ENCODE results near the gene MACF1. TPM values are rescaled to one million over a fixed set of nuclear protein-coding genes. Genes with fewer than 3 reads are reported as not detected.

The MACF1 gene
- total RNA-seq, 1 experiment from 2014 or later = 265 TPM

DNA sequence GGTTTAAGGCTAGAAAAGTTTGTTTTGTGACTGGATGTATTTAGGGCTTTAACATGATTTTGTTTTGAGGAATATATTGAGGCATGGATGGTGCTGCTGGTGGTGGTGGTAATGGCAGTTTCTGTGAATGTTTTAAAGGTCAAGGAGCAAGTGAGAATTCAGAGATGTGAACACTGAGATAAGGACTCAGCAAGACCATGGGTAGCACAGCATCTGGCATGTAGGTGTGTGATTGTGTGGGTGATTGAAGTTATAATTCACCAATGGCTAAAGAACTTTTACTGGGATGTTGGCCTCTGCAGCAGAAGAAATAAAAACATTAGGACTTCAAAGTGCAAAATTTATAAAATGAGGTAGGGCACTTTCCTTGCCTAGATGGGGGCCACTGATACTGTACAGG lies 65.9 kb downstream of the MACF1 start:
- CTCF ChIA-PET = no interaction called here

DNA sequence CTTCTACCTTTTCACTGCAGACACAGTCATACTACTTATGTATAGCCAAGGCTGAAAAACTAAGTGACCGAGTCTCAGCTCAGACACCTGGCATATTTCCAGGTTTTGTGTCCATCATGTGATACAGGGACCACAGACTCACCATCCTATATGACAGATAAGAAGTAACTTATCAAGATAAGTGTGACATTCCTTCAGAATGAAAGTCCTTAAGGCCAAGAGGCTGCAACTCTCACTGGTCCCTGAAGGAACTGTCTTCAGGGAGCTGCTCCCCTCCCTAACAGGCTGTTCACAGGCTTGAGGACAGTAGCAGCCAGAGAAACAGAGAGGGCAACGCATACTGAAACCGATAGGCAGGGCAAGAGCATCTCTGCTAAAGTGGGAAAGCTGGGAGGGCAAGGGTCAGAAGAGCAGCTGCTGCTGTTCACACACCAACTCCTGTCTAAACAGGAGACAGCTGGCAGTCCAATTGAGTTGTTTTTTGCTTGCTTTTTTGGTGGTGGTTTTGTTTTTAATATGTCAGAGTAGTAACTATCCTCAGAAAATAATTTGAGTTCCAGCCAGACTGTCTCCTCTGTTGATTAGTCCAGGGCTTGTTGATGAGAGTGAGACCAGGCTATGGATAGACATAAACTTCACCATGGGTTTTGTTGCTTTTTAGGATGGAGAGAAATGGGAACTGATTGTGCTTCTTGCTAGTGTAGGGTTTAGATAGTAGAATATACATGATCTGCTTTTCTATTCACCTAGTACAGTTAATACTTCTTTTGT lies 67.7 kb downstream of the MACF1 start:
- H3K9me3 ChIP-seq (ENCODE audit: low read depth, low read length, poor library complexity, severe bottlenecking) = no peaks in the 10 kb centered on the region
- no peak for DNase-seq (ENCODE audit: low spot score)
- intact Hi-C loops (cut with micrococcal nuclease; ENCODE audit: unreplicated experiment) = no loop called here
- H3K4me3 ChIP-seq (ENCODE audit: low read depth, low read length, poor library complexity, severe bottlenecking) = no peak overlapping the region
- no peaks in the 10 kb centered on the region for H3K36me3 ChIP-seq (ENCODE audit: insufficient read depth, low read length, poor library complexity, severe bottlenecking)
- no peaks in the 10 kb centered on the region for H3K27me3 ChIP-seq (replicated peaks; ENCODE audit: insufficient read depth, low read depth, low read length, poor library complexity)
- no peak for TF ChIP-seq EZH2 (IDR thresholded peaks at IDR 0.05; ENCODE audit: borderline replicate concordance, low read depth, low read length, poor library complexity, severe bottlenecking)
- TF ChIP-seq, protein P1, sequence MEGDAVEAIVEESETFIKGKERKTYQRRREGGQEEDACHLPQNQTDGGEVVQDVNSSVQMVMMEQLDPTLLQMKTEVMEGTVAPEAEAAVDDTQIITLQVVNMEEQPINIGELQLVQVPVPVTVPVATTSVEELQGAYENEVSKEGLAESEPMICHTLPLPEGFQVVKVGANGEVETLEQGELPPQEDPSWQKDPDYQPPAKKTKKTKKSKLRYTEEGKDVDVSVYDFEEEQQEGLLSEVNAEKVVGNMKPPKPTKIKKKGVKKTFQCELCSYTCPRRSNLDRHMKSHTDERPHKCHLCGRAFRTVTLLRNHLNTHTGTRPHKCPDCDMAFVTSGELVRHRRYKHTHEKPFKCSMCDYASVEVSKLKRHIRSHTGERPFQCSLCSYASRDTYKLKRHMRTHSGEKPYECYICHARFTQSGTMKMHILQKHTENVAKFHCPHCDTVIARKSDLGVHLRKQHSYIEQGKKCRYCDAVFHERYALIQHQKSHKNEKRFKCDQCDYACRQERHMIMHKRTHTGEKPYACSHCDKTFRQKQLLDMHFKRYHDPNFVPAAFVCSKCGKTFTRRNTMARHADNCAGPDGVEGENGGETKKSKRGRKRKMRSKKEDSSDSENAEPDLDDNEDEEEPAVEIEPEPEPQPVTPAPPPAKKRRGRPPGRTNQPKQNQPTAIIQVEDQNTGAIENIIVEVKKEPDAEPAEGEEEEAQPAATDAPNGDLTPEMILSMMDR (conservative IDR thresholded peaks at IDR 0.05; ENCODE audit: low read depth, low read length) = no peak
- BruUV-seq (replicated peaks) = no TSS peak
- POLR2A ChIA-PET (ENCODE audit: low non-redundant PET) = interaction anchor here (0.5 kb wide), 1 partner anchor 250 kb away, joined by 3 read pairs; no protein-coding TSS in a partner anchor
- CTCF ChIA-PET = no interaction called here
- peak overlapping the region; percentile 40 for H3K27ac ChIP-seq (ENCODE audit: low read depth, low read length, poor library complexity, severe bottlenecking)
- H3K4me1 ChIP-seq (ENCODE audit: insufficient read depth, low read length, poor library complexity, severe bottlenecking) = peaks cover 18% of the 10 kb centered on the region

More for the DNA sequence above, 65.9 kb downstream of the MACF1 start:
- BruUV-seq (replicated peaks) = no TSS peak
- no peak overlapping the region for H3K27ac ChIP-seq (ENCODE audit: low read depth, low read length, poor library complexity, severe bottlenecking)
- intact Hi-C loops (cut with micrococcal nuclease; ENCODE audit: unreplicated experiment) = no loop called here
- H3K4me1 ChIP-seq (ENCODE audit: insufficient read depth, low read length, poor library complexity, severe bottlenecking) = peaks cover 21% of the 10 kb centered on the region
- no peaks in the 10 kb centered on the region for H3K9me3 ChIP-seq (ENCODE audit: low read depth, low read length, poor library complexity, severe bottlenecking)
- no peaks in the 10 kb centered on the region for H3K36me3 ChIP-seq (ENCODE audit: insufficient read depth, low read length, poor library complexity, severe bottlenecking)
- POLR2A ChIA-PET (ENCODE audit: low non-redundant PET) = no interaction called here
- H3K27me3 ChIP-seq (replicated peaks; ENCODE audit: insufficient read depth, low read depth, low read length, poor library complexity) = no peaks in the 10 kb centered on the region
- no peak for DNase-seq (ENCODE audit: low spot score)
- no peak overlapping the region for H3K4me3 ChIP-seq (ENCODE audit: low read depth, low read length, poor library complexity, severe bottlenecking)
- TF ChIP-seq, protein P1 (conservative IDR thresholded peaks at IDR 0.05; ENCODE audit: low read depth, low read length) = no peak
- TF ChIP-seq EZH2 (IDR thresholded peaks at IDR 0.05; ENCODE audit: borderline replicate concordance, low read depth, low read length, poor library complexity, severe bottlenecking) = no peak

DNA sequence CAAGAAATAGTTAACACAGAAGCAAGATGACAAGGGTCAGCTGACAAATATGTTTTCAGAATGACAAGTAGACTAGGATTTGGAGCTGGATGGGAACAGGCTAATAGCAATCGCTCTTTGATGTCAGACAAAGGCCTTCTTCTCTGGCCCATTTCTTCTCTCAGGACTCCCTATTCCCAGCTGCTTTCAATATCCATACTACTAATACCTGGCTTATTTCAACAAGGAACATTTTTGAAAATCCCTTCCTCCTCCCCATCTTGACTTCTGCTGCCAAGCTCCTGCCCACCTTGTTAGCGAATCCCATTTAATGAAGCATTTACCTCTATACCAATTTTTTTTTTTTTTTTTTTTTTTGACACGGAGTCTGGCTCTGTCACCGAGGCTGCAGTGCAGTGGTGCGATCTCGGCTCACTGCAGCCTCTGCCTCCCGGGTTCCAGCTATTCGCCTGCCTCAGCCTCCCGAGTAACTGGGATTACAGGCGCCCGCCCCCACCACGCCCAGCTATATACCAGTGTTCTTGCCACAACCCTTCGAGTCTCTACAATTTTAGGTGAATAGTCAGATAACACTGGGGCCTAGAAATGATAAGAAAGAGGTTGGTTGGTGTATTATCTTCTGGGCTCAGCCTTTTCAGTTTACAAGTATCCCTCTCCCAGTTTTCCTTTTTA lies 68.4 kb downstream of the MACF1 start:
- ChIA-PET POLR2A (ENCODE audit: low non-redundant PET) (no interaction called here), CTCF (no interaction called here)
- Histone ChIP-seq H3K36me3 (ENCODE audit: insufficient read depth, low read length, poor library complexity, severe bottlenecking) (no peaks in the 10 kb centered on the region), H3K4me3 (ENCODE audit: low read depth, low read length, poor library complexity, severe bottlenecking) (no peak overlapping the region), H3K4me1 (ENCODE audit: insufficient read depth, low read length, poor library complexity, severe bottlenecking) (peaks cover 13% of the 10 kb centered on the region), H3K9me3 (ENCODE audit: low read depth, low read length, poor library complexity, severe bottlenecking) (no peaks in the 10 kb centered on the region), H3K27me3 (replicated peaks; ENCODE audit: insufficient read depth, low read depth, low read length, poor library complexity) (no peaks in the 10 kb centered on the region), H3K27ac (ENCODE audit: low read depth, low read length, poor library complexity, severe bottlenecking) (no peak overlapping the region)
- TF ChIP-seq EZH2 (IDR thresholded peaks at IDR 0.05; ENCODE audit: borderline replicate concordance, low read depth, low read length, poor library complexity, severe bottlenecking) = no peak
- TF ChIP-seq, protein P1 (conservative IDR thresholded peaks at IDR 0.05; ENCODE audit: low read depth, low read length) = no peak
- intact Hi-C loops (cut with micrococcal nuclease; ENCODE audit: unreplicated experiment) = no loop called here
- no peak for DNase-seq (ENCODE audit: low spot score)
- BruUV-seq (replicated peaks) = no TSS peak

Data from A673 (cell line).